ENCODE results near the gene ABCB11.

- TF ChIP-seq POLR2AphosphoS5 (IDR thresholded peaks at IDR 0.05): no peak
- no peak for TF ChIP-seq CTCF (IDR thresholded peaks at IDR 0.05)
- TF ChIP-seq POLR2A (IDR thresholded peaks at IDR 0.05): no peak
Observed at GRCh38 chr2:168928113-168928831, 102.9 kb downstream of the ABCB11 start.

Measured in breast epithelium (tissue), 3 donors.